ENCODE results near the gene REEP1.

DNA sequence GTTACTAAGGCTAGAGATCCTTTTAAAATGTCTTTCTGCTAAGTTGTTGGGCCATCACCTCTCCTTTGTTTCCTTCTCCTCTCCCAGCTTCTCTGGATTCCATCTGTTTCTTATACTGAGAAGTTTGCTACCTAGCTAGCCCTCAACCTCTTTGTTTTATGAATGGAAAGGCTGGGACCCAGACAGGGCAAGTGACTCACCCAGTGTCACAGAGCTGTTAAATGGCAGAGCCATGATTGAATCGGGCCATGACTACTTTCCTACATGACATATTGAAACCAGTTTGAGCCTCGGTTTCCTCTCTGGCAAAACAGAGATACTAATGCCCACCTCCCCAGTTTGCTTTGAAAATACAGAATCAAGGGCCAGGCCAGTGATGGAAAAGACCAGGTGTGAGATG is 24.1 kb downstream of the REEP1 start:
- TF ChIP-seq, protein P1, sequence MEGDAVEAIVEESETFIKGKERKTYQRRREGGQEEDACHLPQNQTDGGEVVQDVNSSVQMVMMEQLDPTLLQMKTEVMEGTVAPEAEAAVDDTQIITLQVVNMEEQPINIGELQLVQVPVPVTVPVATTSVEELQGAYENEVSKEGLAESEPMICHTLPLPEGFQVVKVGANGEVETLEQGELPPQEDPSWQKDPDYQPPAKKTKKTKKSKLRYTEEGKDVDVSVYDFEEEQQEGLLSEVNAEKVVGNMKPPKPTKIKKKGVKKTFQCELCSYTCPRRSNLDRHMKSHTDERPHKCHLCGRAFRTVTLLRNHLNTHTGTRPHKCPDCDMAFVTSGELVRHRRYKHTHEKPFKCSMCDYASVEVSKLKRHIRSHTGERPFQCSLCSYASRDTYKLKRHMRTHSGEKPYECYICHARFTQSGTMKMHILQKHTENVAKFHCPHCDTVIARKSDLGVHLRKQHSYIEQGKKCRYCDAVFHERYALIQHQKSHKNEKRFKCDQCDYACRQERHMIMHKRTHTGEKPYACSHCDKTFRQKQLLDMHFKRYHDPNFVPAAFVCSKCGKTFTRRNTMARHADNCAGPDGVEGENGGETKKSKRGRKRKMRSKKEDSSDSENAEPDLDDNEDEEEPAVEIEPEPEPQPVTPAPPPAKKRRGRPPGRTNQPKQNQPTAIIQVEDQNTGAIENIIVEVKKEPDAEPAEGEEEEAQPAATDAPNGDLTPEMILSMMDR (IDR thresholded peaks at IDR 0.05), result no peak
- no peak for TF ChIP-seq EP300 (IDR thresholded peaks at IDR 0.05)
- no peak for TF ChIP-seq POLR2AphosphoS5 (IDR thresholded peaks at IDR 0.05)
- no peak for TF ChIP-seq POLR2A (IDR thresholded peaks at IDR 0.05)

All from suprapubic skin (tissue), 4 donors.